Right atrium auricular region (tissue), 2 donors: Measurements from ENCODE around the gene NPAS3. TPM values are rescaled to one million over a fixed set of nuclear protein-coding genes. Genes with fewer than 3 reads are reported as not detected.

Experiments used
- DNase-seq: peaks from one replicate; pipeline ENCODE4 v3.0.0-alpha.2; 2019; ENCODE audit warnings: low spot score
- H3K27ac ChIP-seq, 2 donors: fragments of 200-600 bp; sonication (generic); 1 replicate in 1 of 2; 2 replicates in 1 of 2; pipeline ENCODE4 v1.5.1; 2016 to 2019
- H3K27me3 ChIP-seq, 2 donors: fragments of 200-600 bp; sonication (generic); one replicate each; pipeline versions ENCODE4 v1.5.1 to v1.6.0; 2017 to 2019
- H3K36me3 ChIP-seq: fragments of 200-600 bp; sonication (generic); one replicate; pipeline ENCODE4 v1.5.1; 2016
- H3K4me1 ChIP-seq, 2 donors: fragments of 200-600 bp; sonication (generic); one replicate each; pipeline versions ENCODE4 v1.5.1 to v1.6.0; 2017 to 2019
- H3K4me3 ChIP-seq, 2 donors: fragments of 200-600 bp; sonication (generic); 1 replicate in 1 of 2; 2 replicates in 1 of 2; pipeline ENCODE4 v1.5.1; 2017 to 2019; ENCODE audit warnings: mild to moderate bottlenecking in 1 of 2, moderate library complexity in 1 of 2
- H3K9me3 ChIP-seq, 2 donors: fragments of 200-600 bp; sonication (generic); one replicate each; pipeline ENCODE4 v1.5.1; 2019
- CTCF ChIP-seq, 2 donors: fragments of 200-600 bp; sonication (generic); IDR thresholded peaks; one replicate each; pipeline ENCODE4 v1.5.1; 2019; ENCODE audit warnings: antibody characterized with exemption in 2 of 2
- total RNA-seq, 2 donors: library from RNA; depleted of rRNA; stranded (reverse); fragments of >200 nt; gene quantifications; one replicate each; pipeline ENCODE4 v1.1.0, GENCODE V29; 2016

The NPAS3 gene
- total RNA-seq, 2 donors from 2014 or later, result 0.67 to 1.3 TPM

- no peak for TF ChIP-seq CTCF (IDR thresholded peaks at IDR 0.05)
- no peak overlapping the region for H3K27ac ChIP-seq
- no peak overlapping the region for H3K4me3 ChIP-seq
- no peaks in the 10 kb centered on the region for H3K27me3 ChIP-seq
- DNase-seq, result no peak
- no peaks in the 10 kb centered on the region for H3K9me3 ChIP-seq
- H3K4me1 ChIP-seq, result no peaks in the 10 kb centered on the region
- H3K36me3 ChIP-seq, result no peaks in the 10 kb centered on the region
These were observed 114.3 kb downstream of the NPAS3 start for GRCh38 chr14:33052943-33053342.

GRCh38 chr14:33056213-33056612 lies 117.5 kb downstream of the NPAS3 start:
- H3K27ac ChIP-seq, result no peak overlapping the region
- H3K4me1 ChIP-seq, result no peaks in the 10 kb centered on the region
- no peak for TF ChIP-seq CTCF (IDR thresholded peaks at IDR 0.05)
- H3K27me3 ChIP-seq, result no peaks in the 10 kb centered on the region
- H3K9me3 ChIP-seq, result no peaks in the 10 kb centered on the region
- no peak for DNase-seq
- no peak overlapping the region for H3K4me3 ChIP-seq
- no peaks in the 10 kb centered on the region for H3K36me3 ChIP-seq

- no peak for DNase-seq
- TF ChIP-seq CTCF (IDR thresholded peaks at IDR 0.05), result no peak
- Histone ChIP-seq H3K27ac (no peak overlapping the region), H3K4me3 (no peak overlapping the region), H3K27me3 (no peaks in the 10 kb centered on the region), H3K4me1 (no peaks in the 10 kb centered on the region), H3K9me3 (no peaks in the 10 kb centered on the region), H3K36me3 (no peaks in the 10 kb centered on the region)
These were observed 118.9 kb downstream of the NPAS3 start for GRCh38 chr14:33057585-33057984.

GRCh38 chr14:33061667-33062325 lies 123.1 kb downstream of the NPAS3 start:
- no peak overlapping the region for H3K4me3 ChIP-seq
- DNase-seq, result no peak
- H3K4me1 ChIP-seq, result no peaks in the 10 kb centered on the region
- H3K9me3 ChIP-seq, result no peaks in the 10 kb centered on the region
- no peaks in the 10 kb centered on the region for H3K36me3 ChIP-seq
- no peaks in the 10 kb centered on the region for H3K27me3 ChIP-seq
- no peak overlapping the region for H3K27ac ChIP-seq
- no peak for TF ChIP-seq CTCF (IDR thresholded peaks at IDR 0.05)

- Histone ChIP-seq H3K27me3 (no peaks in the 10 kb centered on the region), H3K27ac (no peak overlapping the region), H3K9me3 (no peaks in the 10 kb centered on the region), H3K36me3 (no peaks in the 10 kb centered on the region), H3K4me3 (no peak overlapping the region), H3K4me1 (no peaks in the 10 kb centered on the region)
- DNase-seq, result no peak
- no peak for TF ChIP-seq CTCF (IDR thresholded peaks at IDR 0.05)
These were observed 123.8 kb downstream of the NPAS3 start for GRCh38 chr14:33062476-33062875.

DNA sequence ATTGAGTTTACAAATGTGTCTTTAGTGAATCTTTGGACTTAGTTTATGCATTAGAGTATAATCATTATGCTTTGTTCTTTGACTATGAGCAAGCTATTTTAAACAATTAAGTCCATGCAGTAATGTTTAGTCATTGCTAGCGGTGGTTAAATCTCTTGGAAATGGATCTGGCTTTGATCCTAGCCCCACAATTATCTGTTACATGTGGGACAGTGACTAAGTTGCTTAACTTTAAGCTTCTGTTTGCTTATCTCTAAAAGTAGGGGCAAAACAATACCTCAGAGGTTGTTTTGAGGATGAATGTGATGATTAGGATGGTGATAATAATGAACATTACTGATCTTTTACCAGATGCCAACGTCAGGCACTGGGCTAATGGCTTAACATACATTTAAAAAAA lies 124.2 kb downstream of the NPAS3 start:
- H3K27ac ChIP-seq, result no peak overlapping the region
- H3K4me3 ChIP-seq, result no peak overlapping the region
- DNase-seq, result no peak
- TF ChIP-seq CTCF (IDR thresholded peaks at IDR 0.05), result no peak
- H3K27me3 ChIP-seq, result no peaks in the 10 kb centered on the region
- H3K9me3 ChIP-seq, result no peaks in the 10 kb centered on the region
- H3K36me3 ChIP-seq, result no peaks in the 10 kb centered on the region
- H3K4me1 ChIP-seq, result no peaks in the 10 kb centered on the region
